GM12878 (cell line): ENCODE data around the gene RPL7A. TPM values are rescaled to one million over a fixed set of nuclear protein-coding genes. Genes with fewer than 3 reads are reported as not detected.
"Not testable (repeated sequence)": the region's sequence is repeated elsewhere in the genome, so short reads cannot be mapped to it uniquely, and the experiment has no call there.

Experiments used
- ATAC-seq: fragments of 200-7000 bp; cut with Tn5 transposase; 3 replicates; pipeline ENCODE4 v1.9.1; 2020; ENCODE audit warnings: mild to moderate bottlenecking, moderate library complexity
- BruUV-seq: library from RNA; stranded (reverse); fragments of 400-500 nt; replicated peaks from 2 replicates; lab custom pipeline; 2021; lab: Mats Ljungman, UMichigan
- CTCF ChIA-PET: fragments of 300-600 bp; sonication (Branson Sonifier 250); formaldehyde crosslinking; extraction: SDS; loops from one replicate; lab custom pipeline; 2021; ENCODE audit warnings: inconsistent platforms; lab: Yijun Ruan, JAX
- POLR2A ChIA-PET: fragments of 350-600 bp; formaldehyde crosslinking; extraction: SDS; loops from one replicate; lab custom pipeline; 2021; ENCODE audit warnings: inconsistent platforms; lab: Charles Lee
- RAD21 ChIA-PET: fragments of 300-600 bp; sonication (Branson Sonifier 250); formaldehyde crosslinking; loops from one replicate; lab custom pipeline; 2023; ENCODE audit warnings: antibody characterized with exemption; ENCODE audit not compliant: unreplicated experiment; lab: Charles Lee
- SMC1A ChIA-PET: fragments of 300-600 bp; sonication (Branson Sonifier 250); formaldehyde crosslinking; loops from one replicate; lab custom pipeline; 2023; ENCODE audit not compliant: unreplicated experiment, uncharacterized antibody; lab: Charles Lee
- DNase-seq: peaks from one replicate; pipeline ENCODE4 v3.0.0-alpha.2; 2011; ENCODE audit warnings: low read depth, low spot score
- FAIRE-seq: peaks from 3 replicates; lab custom pipeline; 2011; peaks lifted over from hg19 to GRCh38; lab: Jason Lieb, UNC
- H2AFZ ChIP-seq: 2 replicates; pipeline ENCODE4 v1.6.0; 2011; ENCODE audit warnings: low read depth, low read length, control low read depth; ENCODE audit not compliant: control insufficient read depth
- H3K27ac ChIP-seq: 2 replicates; pipeline ENCODE4 v1.5.1; 2011; ENCODE audit warnings: control low read depth; ENCODE audit not compliant: control insufficient read depth, insufficient read depth
- H3K27me3 ChIP-seq, 2 experiments: replicated peaks in 1 of 2; 2 replicates each; pipeline versions ENCODE4 v1.6.0 to v1.6.1; 2011; ENCODE audit warnings: low read length in 1 of 2; ENCODE audit not compliant: control insufficient read depth in 2 of 2, insufficient read depth in 2 of 2
- H3K36me3 ChIP-seq, 2 experiments: 2 replicates each; pipeline ENCODE4 v1.5.1; 2011; ENCODE audit warnings: low read length in 1 of 2; ENCODE audit not compliant: control insufficient read depth in 2 of 2, insufficient read depth in 2 of 2
- H3K4me1 ChIP-seq: 2 replicates; pipeline ENCODE4 v1.6.1; 2011; ENCODE audit warnings: mild to moderate bottlenecking, low read length, moderate library complexity, mixed read lengths; ENCODE audit not compliant: control insufficient read depth, insufficient read depth
- H3K4me2 ChIP-seq: 2 replicates; pipeline ENCODE4 v1.6.0; 2011; ENCODE audit warnings: control low read depth; ENCODE audit not compliant: control insufficient read depth, insufficient read depth
- H3K4me3 ChIP-seq: fragments of 200-600 bp; sonication (generic); 2 replicates; pipeline ENCODE4 v1.5.1; 2016
- H3K79me2 ChIP-seq: 2 replicates; pipeline ENCODE4 v1.6.0; 2011; ENCODE audit warnings: low read length; ENCODE audit not compliant: control insufficient read depth, insufficient read depth
- H3K9ac ChIP-seq: 2 replicates; pipeline ENCODE4 v1.8.0; 2011; ENCODE audit warnings: low read length, control low read depth, mixed read lengths; ENCODE audit not compliant: control insufficient read depth, insufficient read depth
- H3K9me3 ChIP-seq: replicated peaks from 3 replicates; pipeline ENCODE4 v1.5.1; 2011; ENCODE audit warnings: mild to moderate bottlenecking, low read length; ENCODE audit not compliant: control insufficient read depth, insufficient read depth
- H4K20me1 ChIP-seq: 2 replicates; pipeline ENCODE4 v1.6.0; 2011; ENCODE audit not compliant: control insufficient read depth, insufficient read depth
- BHLHE40 ChIP-seq, 2 experiments: fragments of 450-650 bp in 1 of 2; IDR thresholded peaks; 2 replicates each; pipeline ENCODE4 v1.6.1; 2011 to 2017; ENCODE audit warnings: low read depth in 2 of 2, borderline replicate concordance in 1 of 2, improper control_type of control experiment in 1 of 2, low read length in 1 of 2, mild to moderate bottlenecking in 1 of 2
- CTCF ChIP-seq, 3 experiments: IDR thresholded peaks in 2 of 3; conservative IDR thresholded peaks in 1 of 3; 2 replicates each; pipeline ENCODE4 v1.5.1; 2011; ENCODE audit warnings: low read depth in 3 of 3, low read length in 3 of 3, mild to moderate bottlenecking in 3 of 3, control low read depth in 2 of 3, moderate library complexity in 2 of 3, inconsistent platforms in 1 of 3, mixed read lengths in 1 of 3; ENCODE audit not compliant: control insufficient read depth in 2 of 3, insufficient read depth in 1 of 3; ENCODE audit errors: extremely low read depth in 1 of 3
- IKZF1 ChIP-seq: fragments of 450-650 bp; conservative IDR thresholded peaks from 2 replicates; pipeline ENCODE4 v1.6.1; 2017; ENCODE audit warnings: antibody characterized with exemption, mild to moderate bottlenecking
- JUND ChIP-seq: IDR thresholded peaks from 2 replicates; pipeline ENCODE4 v1.6.1; 2012; ENCODE audit warnings: low read depth, mild to moderate bottlenecking, low read length, improper control_type of control experiment, moderate library complexity
- MEF2A ChIP-seq: IDR thresholded peaks from 2 replicates; pipeline ENCODE4 v1.6.1; 2011; ENCODE audit warnings: low read depth, mild to moderate bottlenecking, low read length, moderate library complexity; ENCODE audit not compliant: insufficient read depth
- SMAD5 ChIP-seq: IDR thresholded peaks from 2 replicates; pipeline ENCODE4 v1.6.1; 2016; ENCODE audit warnings: antibody characterized with exemption, low read depth
- ZNF24 ChIP-seq: fragments of 450-650 bp; IDR thresholded peaks from 2 replicates; pipeline ENCODE4 v1.6.1; 2017; ENCODE audit warnings: antibody characterized with exemption, mild to moderate bottlenecking
- WGBS: methylation state at CpG from one replicate; pipeline ENCODE4 v1.1.6; 2016; ENCODE audit warnings: low lambda C conversion rate; ENCODE audit not compliant: insufficient replicate concordance, insufficient coverage; ENCODE audit errors: missing lambda C conversion rate; 5-methylcytosine and 5-hydroxymethylcytosine counted together
- in situ Hi-C: fragments of 300-500 bp; cut with MboI; formaldehyde crosslinking; loops from 9 replicates; pipeline ENCODE4 v1.14.3; 2018; ENCODE audit warnings: mixed read lengths
- intact Hi-C: fragments of 100-400 bp; cut with micrococcal nuclease; formaldehyde crosslinking; loops from one replicate; pipeline ENCODE4 v1.14.2; 2022; ENCODE audit not compliant: unreplicated experiment
- polyA plus RNA-seq, 11 experiments: library from polyadenylated mRNA; depleted of rRNA in 4 of 11; unstranded in 6 of 11; stranded (reverse) in 5 of 11; fragments of >200 nt; fragmentation: Nextera tagmentation in 4 of 11; fragmentation: Illumina TruSeq in 1 of 11; extraction: Ambion mirVana in 4 of 11; extraction: Trizol in 1 of 11; gene quantifications; 1 replicate in 1 of 11; 2 replicates in 10 of 11; pipeline versions ENCODE4 v1.2.1 to v1.2.3, GENCODE V29; 2011 to 2016; ENCODE audit warnings: inconsistent platforms in 2 of 11, missing spikeins in 2 of 11, low read depth in 1 of 11
- total RNA-seq, 4 experiments: library from RNA; depleted of rRNA in 3 of 4; stranded (reverse); fragments of >200 nt in 3 of 4; fragmentation: Illumina TruSeq in 1 of 4; extraction: Trizol in 1 of 4; gene quantifications; 2 replicates each; pipeline versions ENCODE4 v1.2.1 to v1.2.3, GENCODE V29; 2013 to 2021

RPL7A gene
- total and polyA plus RNA-seq, 10 of the 15 experiments (the other 5 are each of a cell fraction or from before 2014, with no cell fraction given), result 917 to 5,193 (median 3,326) TPM

- no peak for TF ChIP-seq ZNF24
- TF ChIP-seq JUND, result no peak
- TF ChIP-seq MEF2A, result no peak
- TF ChIP-seq BHLHE40 (IDR thresholded peaks at IDR 0.05; ENCODE audit: borderline replicate concordance in 1 of 2, low read depth in 2 of 2, low read length in 1 of 2), result no peak
- TF ChIP-seq SMAD5, result no peak
- TF ChIP-seq, all 136 proteins: peak for 0
Measured at GRCh38 chr9:133315997-133316396, 32.0 kb upstream of the RPL7A start (continued).

- SMC1A ChIA-PET, BruUV-seq, H4K20me1 ChIP-seq, H3K27ac ChIP-seq, H3K27me3 ChIP-seq, in situ Hi-C loops, H3K4me1 ChIP-seq, POLR2A ChIA-PET, RAD21 ChIA-PET, intact Hi-C loops, H3K4me3 ChIP-seq, H2AFZ ChIP-seq, ATAC-seq, DNase-seq, CTCF ChIA-PET, FAIRE-seq, H3K36me3 ChIP-seq, H3K79me2 ChIP-seq, H3K9ac ChIP-seq, H3K4me2 ChIP-seq, H3K9me3 ChIP-seq: not testable (repeated sequence)
- 35% methylated on average over 10 of the region's 13 CpGs for WGBS
Measured at GRCh38 chr9:133317551-133317950, 30.5 kb upstream of the RPL7A start.

- no peak overlapping the region for H3K4me3 ChIP-seq
- no peak overlapping the region for H3K4me2 ChIP-seq
Measured at GRCh38 chr9:133320421-133320881, 27.6 kb upstream of the RPL7A start.

More at GRCh38 chr9:133320421-133320881, 27.6 kb upstream of the RPL7A start:
- RAD21 ChIA-PET, result interaction anchor here (0.6 kb wide), 1 partner anchor 910 kb away, joined by 3 read pairs; the partner anchor contains the start of gene CFAP77
- Histone ChIP-seq H3K79me2 (no peaks in the 10 kb centered on the region), H3K4me1 (no peaks in the 10 kb centered on the region), H3K27ac (no peak overlapping the region), H3K27me3 (no peaks in the 10 kb centered on the region), H3K36me3 (no peaks in the 10 kb centered on the region), H4K20me1 (no peaks in the 10 kb centered on the region), H2AFZ (no peak overlapping the region), H3K9ac (no peak overlapping the region), H3K9me3 (no peaks in the 10 kb centered on the region; the same call in 2 of the 3 replicates)
- POLR2A ChIA-PET, result interaction anchor here (0.6 kb wide), 1 partner anchor 241 kb away, joined by 7 read pairs; no protein-coding TSS in a partner anchor
- TF ChIP-seq IKZF1 (no peak), CTCF (IDR thresholded peaks at IDR 0.05 in 2 of 3, conservative IDR thresholded peaks at IDR 0.05 in 1 of 3; ENCODE audit: control insufficient read depth in 2 of 3, extremely low read depth in 1 of 3, insufficient read depth in 1 of 3, low read depth in 3 of 3, low read length in 3 of 3) (0 out of 6 replicates have a peak, but pooled peaks of 1 of the 3 experiments have one; percentile 2)
- DNase-seq (no peak), ATAC-seq (no peak), FAIRE-seq (no peak)
- SMC1A ChIA-PET, result no interaction called here
- in situ Hi-C loops, result no loop called here
- CTCF ChIA-PET, result interaction anchor here (0.7 kb wide), 1 partner anchor 349 kb away, joined by 3 read pairs; no protein-coding TSS in a partner anchor
- intact Hi-C loops, result loop anchor here (10.0 kb wide), 1 partner anchor 136 kb away; no protein-coding TSS in a partner anchor
- 44% methylated on average over 13 of the region's 13 CpGs for WGBS
- no TSS peak for BruUV-seq
